Common myeloid progenitor, CD34-positive (primary cell): Measurements from ENCODE around the gene CEBPA.

Experiments
- CTCF ChIA-PET: fragments of 350-600 bp; sonication (Branson Sonifier 250); formaldehyde crosslinking; loops from one replicate; lab custom pipeline; 2021; ENCODE audit warnings: antibody characterized with exemption; lab: Charles Lee
- POLR2A ChIA-PET: fragments of 350-600 bp; sonication (Branson Sonifier 250); formaldehyde crosslinking; loops from one replicate; lab custom pipeline; 2021; ENCODE audit warnings: antibody characterized with exemption; lab: Charles Lee
- DNase-seq, 3 donors: peaks; one replicate each; pipeline versions ENCODE4 v3.0.0 to v3.0.0-alpha.2; 2013
- H3K27ac ChIP-seq, 2 experiments: 1 replicate in 1 of 2; 2 replicates in 1 of 2; pipeline ENCODE4 v1.7.0; 2013; ENCODE audit warnings: inconsistent platforms in 2 of 2, low read length in 2 of 2, mild to moderate bottlenecking in 2 of 2, low read depth in 1 of 2, moderate library complexity in 1 of 2; ENCODE audit not compliant: severe bottlenecking in 2 of 2, insufficient read depth in 1 of 2, poor library complexity in 1 of 2
- H3K27me3 ChIP-seq, 5 experiments: replicated peaks in 2 of 5; 1 replicate in 3 of 5; 2 replicates in 2 of 5; pipeline versions ENCODE4 v1.6.1 to v1.7.0; 2013; ENCODE audit warnings: low read length in 4 of 5, mild to moderate bottlenecking in 2 of 5, moderate library complexity in 2 of 5, inconsistent platforms in 1 of 5; ENCODE audit not compliant: insufficient read depth in 5 of 5, control insufficient read depth in 4 of 5
- H3K36me3 ChIP-seq, 4 experiments: 1 replicate in 2 of 4; 2 replicates in 2 of 4; pipeline versions ENCODE4 v1.6.1 to v1.7.0; 2013; ENCODE audit warnings: low read length in 3 of 4, control low read depth in 1 of 4, mild to moderate bottlenecking in 1 of 4; ENCODE audit not compliant: control insufficient read depth in 4 of 4, insufficient read depth in 4 of 4
- H3K4me1 ChIP-seq, 4 experiments: 1 replicate in 3 of 4; 2 replicates in 1 of 4; pipeline versions ENCODE4 v1.6.1 to v1.7.1; 2013; ENCODE audit warnings: low read length in 3 of 4, mild to moderate bottlenecking in 3 of 4, control low read depth in 1 of 4, inconsistent platforms in 1 of 4, moderate library complexity in 1 of 4; ENCODE audit not compliant: control insufficient read depth in 4 of 4, insufficient read depth in 4 of 4; ENCODE audit errors: control extremely low read depth in 1 of 4
- H3K4me3 ChIP-seq, 7 experiments: 1 replicate in 4 of 7; 2 replicates in 3 of 7; pipeline versions ENCODE4 v1.5.1 to v1.7.0; 2013; ENCODE audit warnings: mild to moderate bottlenecking in 7 of 7, low read length in 6 of 7, moderate library complexity in 6 of 7, inconsistent platforms in 2 of 7, low read depth in 2 of 7, control low read depth in 1 of 7; ENCODE audit not compliant: insufficient read depth in 4 of 7, control insufficient read depth in 1 of 7; ENCODE audit errors: extremely low read depth in 1 of 7
- H3K9me3 ChIP-seq, 5 experiments: 1 replicate in 4 of 5; 2 replicates in 1 of 5; pipeline versions ENCODE4 v1.6.1 to v1.7.1; 2013; ENCODE audit warnings: low read length in 4 of 5, mild to moderate bottlenecking in 2 of 5, inconsistent platforms in 1 of 5, low read depth in 1 of 5, moderate library complexity in 1 of 5; ENCODE audit not compliant: control insufficient read depth in 4 of 5, insufficient read depth in 2 of 5; ENCODE audit errors: control extremely low read depth in 1 of 5
- WGBS: methylation state at CpG from one replicate; pipeline ENCODE4 v1.1.5; 2013; ENCODE audit not compliant: insufficient coverage; 5-methylcytosine and 5-hydroxymethylcytosine counted together

Gene CEBPA

GRCh38 chr19:33299051-33299688 lies 3.2 kb downstream of the CEBPA start:
- H3K4me3 ChIP-seq: peak overlapping the region in 5 of 7 experiments; percentile 5 to 89 (median 80)
- ChIA-PET CTCF (interaction anchor here (0.9 to 15.8 kb wide), 7 partner anchors 8 to 61 kb away, joined by 3 to 125 read pairs (median 5); no protein-coding TSS in a partner anchor), POLR2A (interaction anchor here (0.6 to 1.2 kb wide), 4 partner anchors 38 to 58 kb away, joined by 3 to 6 read pairs (median 4); no protein-coding TSS in a partner anchor)
- 97% methylated on average over 8 of the region's 8 CpGs for WGBS
- no peaks in the 10 kb centered on the region for H3K27me3 ChIP-seq
- H3K36me3 ChIP-seq: peaks cover 0 to 12% (median 0%) of the 10 kb centered on the region in 4 experiments
- no peaks in the 10 kb centered on the region for H3K9me3 ChIP-seq
- H3K27ac ChIP-seq: no peak overlapping the region
- DNase-seq: no peak
- peaks cover 7 to 70% (median 52%) of the 10 kb centered on the region in 4 experiments for H3K4me1 ChIP-seq

GRCh38 chr19:33298146-33298911 lies 4.0 kb downstream of the CEBPA start:
- no peaks in the 10 kb centered on the region for H3K9me3 ChIP-seq
- CTCF ChIA-PET: interaction anchor here (1.0 to 15.8 kb wide), 4 partner anchors 13 to 109 kb away, joined by 3 to 125 read pairs (median 4); partner anchors contain the start of gene CEBPG
- H3K4me1 ChIP-seq: peaks cover 4 to 72% (median 52%) of the 10 kb centered on the region in 4 experiments
- peak in 2 of 3 donors; percentile 39 to 49 for DNase-seq
- peak overlapping the region in 1 of 7 experiments; percentile 1 for H3K4me3 ChIP-seq
- WGBS: 74% methylated on average over 8 of the region's 25 CpGs
- peaks cover 0 to 12% (median 0%) of the 10 kb centered on the region in 4 experiments for H3K36me3 ChIP-seq
- POLR2A ChIA-PET: interaction anchor here (0.6 to 1.2 kb wide), 3 partner anchors 37 to 49 kb away, joined by 3 to 6 read pairs (median 3); no protein-coding TSS in a partner anchor
- no peaks in the 10 kb centered on the region for H3K27me3 ChIP-seq
- H3K27ac ChIP-seq: no peak overlapping the region

- Histone ChIP-seq H3K9me3 (no peaks in the 10 kb centered on the region), H3K4me1 (peaks cover 8 to 72% (median 57%) of the 10 kb centered on the region in 4 experiments), H3K36me3 (peaks cover 0 to 12% (median 0%) of the 10 kb centered on the region in 4 experiments), H3K4me3 (no peak overlapping the region), H3K27me3 (no peaks in the 10 kb centered on the region), H3K27ac (no peak overlapping the region)
- ChIA-PET CTCF (interaction anchor here (1.0 to 15.8 kb wide), 5 partner anchors 13 to 110 kb away, joined by 3 to 125 read pairs (median 5); partner anchors contain the start of gene CEBPG), POLR2A (interaction anchor here (0.9 to 1.2 kb wide), 2 partner anchors 37 to 48 kb away, joined by 3 to 6 read pairs; no protein-coding TSS in a partner anchor)
- no peak for DNase-seq
- 91% methylated on average over 11 of the region's 11 CpGs for WGBS
These were observed 4.8 kb downstream of the CEBPA start for GRCh38 chr19:33297401-33298145.

- H3K4me1 ChIP-seq: peaks cover 10 to 83% (median 62%) of the 10 kb centered on the region in 4 experiments
- DNase-seq: no peak
- no peak overlapping the region for H3K27ac ChIP-seq
- H3K27me3 ChIP-seq: no peaks in the 10 kb centered on the region
- WGBS: 93% methylated on average over 6 of the region's 14 CpGs
- CTCF ChIA-PET: interaction anchor here (0.8 to 15.8 kb wide), 7 partner anchors 9 to 77 kb away, joined by 3 to 125 read pairs (median 5); partner anchors contain the start of gene CEBPG
- no peaks in the 10 kb centered on the region for H3K9me3 ChIP-seq
- no peak overlapping the region for H3K4me3 ChIP-seq
- POLR2A ChIA-PET: no interaction called here
- peaks cover 0 to 12% (median 0%) of the 10 kb centered on the region in 4 experiments for H3K36me3 ChIP-seq
These were observed 5.8 kb downstream of the CEBPA start for GRCh38 chr19:33296488-33296971.

- no peak for DNase-seq
- ChIA-PET POLR2A (no interaction called here), CTCF (interaction anchor here (0.8 to 15.8 kb wide), 6 partner anchors 8 to 39 kb away, joined by 3 to 125 read pairs (median 4); no protein-coding TSS in a partner anchor)
- Histone ChIP-seq H3K27ac (no peak overlapping the region), H3K4me1 (peaks cover 10 to 85% (median 63%) of the 10 kb centered on the region in 4 experiments), H3K27me3 (no peaks in the 10 kb centered on the region), H3K9me3 (no peaks in the 10 kb centered on the region), H3K36me3 (peaks cover 0 to 12% (median 0%) of the 10 kb centered on the region in 4 experiments), H3K4me3 (no peak overlapping the region)
- 96% methylated on average over 11 of the region's 12 CpGs for WGBS
These were observed 6.5 kb downstream of the CEBPA start for GRCh38 chr19:33295621-33296487.
